Choroid plexus epithelial cell (primary cell): Measurements from ENCODE around the gene GABARAPL2.
"Not testable (repeated sequence)": the region's sequence is repeated elsewhere in the genome, so short reads cannot be mapped to it uniquely, and the experiment has no call there.

Experiments
- DNase-seq: peaks from one replicate; pipeline ENCODE4 v3.0.0-alpha.2; 2010; ENCODE audit warnings: low read depth
- H3K4me3 ChIP-seq: 2 replicates; pipeline ENCODE4 v1.5.1; 2011; ENCODE audit warnings: low read depth, mild to moderate bottlenecking, control low read depth, low read length, moderate library complexity
- CTCF ChIP-seq: conservative IDR thresholded peaks from 2 replicates; pipeline ENCODE4 v1.5.1; 2011; ENCODE audit warnings: low read depth, mild to moderate bottlenecking, control low read depth, inconsistent platforms, low read length, moderate library complexity

Gene GABARAPL2

GRCh38 chr16:75541236-75541635, 24.9 kb upstream of the GABARAPL2 start:
- no peak for TF ChIP-seq CTCF
- no peak for DNase-seq
- no peak overlapping the region for H3K4me3 ChIP-seq

- not testable (repeated sequence) for H3K4me3 ChIP-seq, DNase-seq
Observed at GRCh38 chr16:75542462-75542861, 23.7 kb upstream of the GABARAPL2 start.

GRCh38 chr16:75545879-75546278, 20.3 kb upstream of the GABARAPL2 start:
- H3K4me3 ChIP-seq, DNase-seq: not testable (repeated sequence)

GRCh38 chr16:75546293-75546692, 19.9 kb upstream of the GABARAPL2 start:
- no peak for TF ChIP-seq CTCF
- no peak for DNase-seq
- H3K4me3 ChIP-seq, result no peak overlapping the region

GRCh38 chr16:75548456-75548855, 17.7 kb upstream of the GABARAPL2 start:
- not testable (repeated sequence) for H3K4me3 ChIP-seq, DNase-seq

GRCh38 chr16:75550211-75550662, 15.9 kb upstream of the GABARAPL2 start:
- no peak overlapping the region for H3K4me3 ChIP-seq
- peak; percentile 91 for DNase-seq

GRCh38 chr16:75552951-75553350, 13.2 kb upstream of the GABARAPL2 start:
- no peak overlapping the region for H3K4me3 ChIP-seq
- DNase-seq, result no peak
- no peak for TF ChIP-seq CTCF

More at GRCh38 chr16:75550211-75550662, 15.9 kb upstream of the GABARAPL2 start:
- peak; percentile 92 for TF ChIP-seq CTCF

- DNase-seq, result peak; percentile 91
- TF ChIP-seq CTCF, result no peak
- peak overlapping the region; percentile 81 for H3K4me3 ChIP-seq
Observed at GRCh38 chr16:75555213-75555706, 10.9 kb upstream of the GABARAPL2 start.
